ENCODE measurements around the gene ADAMTS4.

- TF ChIP-seq CTCF (IDR thresholded peaks at IDR 0.05) (no peak), POLR2A (IDR thresholded peaks at IDR 0.05) (no peak), EP300 (IDR thresholded peaks at IDR 0.05) (no peak), POLR2AphosphoS5 (IDR thresholded peaks at IDR 0.05) (no peak)
These were observed 15.5 kb upstream of the ADAMTS4 start for GRCh38 chr1:161214369-161214768.

Measured in suprapubic skin (tissue), 4 donors.